Transverse colon (tissue), 4 donors: Measurements from ENCODE around the gene KCNQ1OT1.

Source experiments
- CTCF ChIP-seq, 5 experiments: fragments of 200-600 bp in 3 of 5; fragments of 450-650 bp in 2 of 5; sonication (generic) in 3 of 5; IDR thresholded peaks; 1 replicate in 2 of 5; 2 replicates in 3 of 5; pipeline ENCODE4 v1.5.1; 2016 to 2017; ENCODE audit warnings: antibody characterized with exemption in 5 of 5, inconsistent platforms in 3 of 5, mild to moderate bottlenecking in 2 of 5, moderate library complexity in 1 of 5
- EP300 ChIP-seq: sonication (generic); formaldehyde crosslinking; IDR thresholded peaks from one replicate; pipeline ENCODE4 v1.6.1; 2017; ENCODE audit warnings: antibody characterized with exemption, low read depth
- POLR2A ChIP-seq: fragments of 450-650 bp; IDR thresholded peaks from one replicate; pipeline ENCODE4 v1.6.1; 2016; ENCODE audit warnings: antibody characterized with exemption, mild to moderate bottlenecking, moderate library complexity
- POLR2AphosphoS5 ChIP-seq, 3 donors: sonication (generic); formaldehyde crosslinking; IDR thresholded peaks; one replicate each; pipeline ENCODE4 v1.6.1; 2016; ENCODE audit warnings: antibody characterized with exemption in 3 of 3

DNA sequence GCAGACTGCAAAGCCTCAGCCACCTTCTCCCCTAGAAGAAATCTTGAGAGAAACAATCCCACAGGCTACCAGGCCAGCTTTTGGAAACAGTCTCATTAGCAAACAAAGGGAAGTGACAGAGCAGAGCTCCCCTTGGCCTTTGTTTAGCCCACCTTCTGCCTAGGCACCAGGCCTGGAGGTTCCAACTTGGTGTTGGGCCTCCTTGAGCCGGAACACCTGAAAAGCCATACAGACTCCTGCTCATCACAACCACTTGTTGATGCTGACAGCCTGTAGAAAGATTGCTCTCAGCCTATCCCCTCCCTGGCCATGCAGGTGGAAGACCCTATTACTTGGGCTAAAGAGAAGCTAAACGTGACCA, 26.6 kb downstream of the KCNQ1OT1 start:
- no peak for TF ChIP-seq CTCF (IDR thresholded peaks at IDR 0.05)
- TF ChIP-seq POLR2A, result no peak
- TF ChIP-seq EP300, result no peak
- no peak for TF ChIP-seq POLR2AphosphoS5 (IDR thresholded peaks at IDR 0.05)
